Spleen (tissue), 11 donors: ENCODE measurements around the gene NDC80. TPM values are rescaled to one million over a fixed set of nuclear protein-coding genes. Genes with fewer than 3 reads are reported as not detected.
"Not testable (repeated sequence)": the region's sequence is repeated elsewhere in the genome, so short reads cannot be mapped to it uniquely, and the experiment has no call there.

Source experiments
- DNase-seq: peaks from one replicate; pipeline ENCODE4 v3.0.0-alpha.2; 2020
- H3K27ac ChIP-seq, 8 donors: fragments of 200-600 bp; sonication (generic) in 7 of 8; 1 replicate in 4 of 8; 2 replicates in 4 of 8; pipeline versions ENCODE4 v1.5.0 to v1.8.0; 2016 to 2021; ENCODE audit warnings: inconsistent platforms in 4 of 8, mild to moderate bottlenecking in 4 of 8, moderate library complexity in 1 of 8
- H3K27me3 ChIP-seq, 7 donors: fragments of 200-600 bp; sonication (generic) in 6 of 7; replicated peaks in 1 of 7; 1 replicate in 4 of 7; 2 replicates in 3 of 7; pipeline versions ENCODE4 v1.5.0 to v1.8.0; 2016 to 2021; ENCODE audit warnings: inconsistent platforms in 3 of 7, mild to moderate bottlenecking in 1 of 7
- H3K36me3 ChIP-seq, 6 donors: fragments of 200-600 bp; sonication (generic) in 5 of 6; 1 replicate in 4 of 6; 2 replicates in 2 of 6; pipeline versions ENCODE4 v1.5.0 to v1.8.0; 2016 to 2021; ENCODE audit warnings: inconsistent platforms in 2 of 6
- H3K4me1 ChIP-seq, 6 donors: fragments of 200-600 bp; sonication (generic) in 5 of 6; 1 replicate in 3 of 6; 2 replicates in 3 of 6; pipeline versions ENCODE4 v1.5.0 to v1.8.0; 2016 to 2021; ENCODE audit warnings: inconsistent platforms in 3 of 6
- H3K4me3 ChIP-seq, 8 donors: fragments of 200-600 bp; sonication (generic) in 7 of 8; 1 replicate in 4 of 8; 2 replicates in 4 of 8; pipeline versions ENCODE4 v1.5.0 to v1.8.0; 2016 to 2021; ENCODE audit warnings: inconsistent platforms in 4 of 8, mild to moderate bottlenecking in 4 of 8, moderate library complexity in 2 of 8
- H3K9me3 ChIP-seq, 8 donors: fragments of 200-600 bp; sonication (generic) in 7 of 8; 1 replicate in 4 of 8; 2 replicates in 4 of 8; pipeline versions ENCODE4 v1.5.0 to v1.8.0; 2016 to 2021; ENCODE audit warnings: inconsistent platforms in 4 of 8
- CTCF ChIP-seq, 11 experiments: fragments of 200-600 bp in 7 of 11; fragments of 450-650 bp in 4 of 11; sonication (generic) in 4 of 11; IDR thresholded peaks in 8 of 11; conservative IDR thresholded peaks in 3 of 11; 1 replicate in 7 of 11; 2 replicates in 4 of 11; pipeline versions ENCODE4 v1.4.0 to v1.8.0; 2016 to 2021; ENCODE audit warnings: antibody characterized with exemption in 11 of 11, inconsistent platforms in 4 of 11, mild to moderate bottlenecking in 1 of 11
- POLR2A ChIP-seq, 3 donors: fragments of 450-650 bp; IDR thresholded peaks; one replicate each; pipeline ENCODE4 v1.5.1; 2017; ENCODE audit warnings: antibody characterized with exemption in 3 of 3, mild to moderate bottlenecking in 1 of 3
- POLR2AphosphoS5 ChIP-seq, 3 donors: sonication (generic); formaldehyde crosslinking; IDR thresholded peaks; one replicate each; pipeline ENCODE4 v1.5.1; 2017; ENCODE audit warnings: antibody characterized with exemption in 3 of 3
- WGBS, 5 donors: extraction: QIAGEN DNeasy Blood & Tissue Kit in 3 of 5; methylation state at CpG; one replicate each; pipeline versions ENCODE4 v1.1.5 to v1.1.7; 2013 to 2018; 5-methylcytosine and 5-hydroxymethylcytosine counted together
- intact Hi-C: fragments of 100-400 bp; cut with DNase I; formaldehyde crosslinking; loops from one replicate; pipeline ENCODE4 v1.15.0; 2023; ENCODE audit warnings: low total_unique reads
- polyA plus RNA-seq, 3 donors: library from polyadenylated mRNA; stranded (reverse); fragments of 200-250 nt; gene quantifications; one replicate each; pipeline ENCODE4 v1.2.1, GENCODE V29; 2013
- small RNA-seq, 4 donors: library from RNA; depleted of rRNA; stranded (forward); fragments of <200 nt; gene quantifications; one replicate each; pipeline ENCODE3, GENCODE V24; 2016
- total RNA-seq, 7 donors: library from RNA; depleted of rRNA in 3 of 7; stranded (reverse); fragments of >200 nt in 3 of 7; fragmentation: NEBNext Ultra II Directional in 4 of 7; extraction: Animal tissue kit (Norgen Biotek cat#: 25700) in 4 of 7; gene quantifications; one replicate each; pipeline versions ENCODE4 v1.1.0 to v1.2.1, GENCODE V29; 2016 to 2021
- donor health status: healthy with polysubstance abuse.
- donor health status: DM: no; HTN: no; CAD: no; lungs with moderate emphysema.
- donor health status: DM: no; HTN: no; CAD: no.
- donor health status: Bipolar disorder and iron deficiency.
- donor health status: healthy.
- donor health status: DM: no; HTN: no; CAD: no.
- donor health status: DM: yes; HTN: yes; CAD: no.

Gene NDC80
- total and polyA plus RNA-seq, 10 donors, result 3.4 to 9.0 (median 4.4) TPM

- H3K36me3 ChIP-seq, result peaks cover 0 to 14% (median 0%) of the 10 kb centered on the region in 6 donors
- H3K27me3 ChIP-seq, result no peaks in the 10 kb centered on the region
- no peak for DNase-seq
- TF ChIP-seq CTCF (IDR thresholded peaks at IDR 0.05 in 8 of 11, conservative IDR thresholded peaks at IDR 0.05 in 3 of 11), result no peak
- peaks cover 28 to 77% (median 52%) of the 10 kb centered on the region in 6 donors for H3K4me1 ChIP-seq
- peak overlapping the region; percentile 60 to 94 (median 84) for H3K4me3 ChIP-seq
- no peaks in the 10 kb centered on the region for H3K9me3 ChIP-seq
- peak overlapping the region; percentile 97 to 100 (median 100) for H3K27ac ChIP-seq
- 2 to 4% (median 2%) methylated on average over 12 of the region's 12 CpGs for WGBS, 5 donors
- intact Hi-C loops, result no loop called here
Measured at GRCh38 chr18:2656981-2657512, 85.7 kb downstream of the NDC80 start.

- 34 to 48% (median 45%) methylated on average over 12 of the region's 12 CpGs for WGBS, 5 donors
- no peak for DNase-seq
- H3K27ac ChIP-seq, result peak overlapping the region; percentile 97 to 100 (median 100)
- intact Hi-C loops, result no loop called here
- TF ChIP-seq POLR2AphosphoS5 (IDR thresholded peaks at IDR 0.05) (no peak), POLR2A (IDR thresholded peaks at IDR 0.05) (peak in 1 of 3 donors; percentile 43)
- H3K4me3 ChIP-seq, result peak overlapping the region; percentile 60 to 94 (median 84)
- H3K36me3 ChIP-seq, result peaks cover 0 to 14% (median 0%) of the 10 kb centered on the region in 6 donors
- H3K4me1 ChIP-seq, result peaks cover 28 to 77% (median 59%) of the 10 kb centered on the region in 6 donors
- no peaks in the 10 kb centered on the region for H3K9me3 ChIP-seq
- no peaks in the 10 kb centered on the region for H3K27me3 ChIP-seq
Measured at GRCh38 chr18:2657788-2658458, 86.6 kb downstream of the NDC80 start.

GRCh38 chr18:2660849-2661248 is 89.5 kb downstream of the NDC80 start:
- H3K9me3 ChIP-seq, H3K4me3 ChIP-seq, H3K27ac ChIP-seq, H3K27me3 ChIP-seq, intact Hi-C loops, DNase-seq: not testable (repeated sequence)
- Histone ChIP-seq H3K4me1 (peaks cover 30 to 85% (median 74%) of the 10 kb centered on the region in 6 donors), H3K36me3 (peaks cover 0 to 18% (median 0%) of the 10 kb centered on the region in 6 donors)
- TF ChIP-seq POLR2AphosphoS5 (IDR thresholded peaks at IDR 0.05), result peak in 1 of 3 donors; percentile 53
- 94 to 99% (median 96%) methylated on average over 3 of the region's 3 CpGs for WGBS, 5 donors

- intact Hi-C loops, H3K27ac ChIP-seq, H3K9me3 ChIP-seq, H3K27me3 ChIP-seq, DNase-seq, H3K4me3 ChIP-seq: not testable (repeated sequence)
- Histone ChIP-seq H3K36me3 (peaks cover 0 to 30% (median 9%) of the 10 kb centered on the region in 6 donors), H3K4me1 (peaks cover 30 to 96% (median 81%) of the 10 kb centered on the region in 6 donors)
- TF ChIP-seq POLR2AphosphoS5 (IDR thresholded peaks at IDR 0.05), result peak in 2 of 3 donors; percentile 19 to 36
- WGBS, 5 donors, result 81 to 89% (median 87%) methylated on average over 7 of the region's 7 CpGs
Measured at GRCh38 chr18:2662288-2662687, 90.9 kb downstream of the NDC80 start.

- 54 to 71% (median 62%) methylated on average over 5 of the region's 5 CpGs for WGBS, 5 donors
- Histone ChIP-seq H3K9me3 (no peaks in the 10 kb centered on the region), H3K27ac (no peak overlapping the region), H3K4me1 (peaks cover 30 to 96% (median 75%) of the 10 kb centered on the region in 6 donors), H3K36me3 (peaks cover 0 to 37% (median 16%) of the 10 kb centered on the region in 6 donors), H3K27me3 (no peaks in the 10 kb centered on the region), H3K4me3 (peak overlapping the region in 1 of 8 donors; percentile 6)
- peak; percentile 71 for DNase-seq
- intact Hi-C loops, result no loop called here
- TF ChIP-seq POLR2AphosphoS5 (IDR thresholded peaks at IDR 0.05) (peak in 1 of 3 donors; percentile 25), POLR2A (IDR thresholded peaks at IDR 0.05) (no peak)
Measured at GRCh38 chr18:2662990-2663389, 91.6 kb downstream of the NDC80 start.

Small RNA genes within 50 kb of the gene (small RNA-seq; reads per million reads assigned to genes)
- gene RF00019 (0 reads per million in 4 donors), gene RF01233 (0 reads per million in 4 donors), gene RNU6-340P (0 reads per million in 4 donors)

Other genes with a start within 250 kb of the NDC80 start
- gene METTL4, start 52 bp upstream of the NDC80 start, total RNA-seq, result 10 to 100 TPM; 12.5 to 30.8 (median 16.9) TPM
- gene METTL4, start 52 bp upstream of the NDC80 start, polyA plus RNA-seq, result 10 to 100 TPM in 2 of 3 donors, 1 to 10 TPM in 1; 9.1 to 11.8 (median 10.3) TPM
- gene SMCHD1, start 84.2 kb downstream of the NDC80 start, total RNA-seq, result 100 to 1,000 TPM; 142 to 361 (median 203) TPM
- 10 to 100 TPM; 14.7 to 15.5 (median 15.1) TPM for gene SMCHD1, start 84.2 kb downstream of the NDC80 start, polyA plus RNA-seq